NCI-H748 (cell line): ENCODE measurements around the gene NFKBIA.
"Not testable (repeated sequence)": the region's sequence is repeated elsewhere in the genome, so short reads cannot be mapped to it uniquely, and the experiment has no call there.

ENCODE experiments used
- DNase-seq: peaks from one replicate; lab custom pipeline; 2025; ENCODE audit not compliant: unreplicated experiment; lab: John Stamatoyannopoulos, UW

NFKBIA gene

GRCh38 chr14:35409595-35409994 is 5.0 kb upstream of the NFKBIA start:
- DNase-seq = no peak

- no peak for DNase-seq
Observed at GRCh38 chr14:35408026-35408425, 3.5 kb upstream of the NFKBIA start.

GRCh38 chr14:35407306-35407630 is 2.7 kb upstream of the NFKBIA start:
- no peak for DNase-seq

- peak; percentile 77 for DNase-seq
Observed at GRCh38 chr14:35406506-35407305, 2.2 kb upstream of the NFKBIA start.

- DNase-seq = no peak
Observed at GRCh38 chr14:35406090-35406489, 1.5 kb upstream of the NFKBIA start.

GRCh38 chr14:35405304-35405996 is 901 bp upstream of the NFKBIA start:
- peak; percentile 52 for DNase-seq

- DNase-seq = peak; percentile 96
Observed at GRCh38 chr14:35403603-35404448, 723 bp downstream of the NFKBIA start.

GRCh38 chr14:35403114-35403602 is 1.4 kb downstream of the NFKBIA start:
- no peak for DNase-seq

GRCh38 chr14:35402323-35403113 is 2.0 kb downstream of the NFKBIA start:
- DNase-seq = no peak

- DNase-seq = no peak
Observed at GRCh38 chr14:35401422-35402265, 2.9 kb downstream of the NFKBIA start.

- no peak for DNase-seq
Observed at GRCh38 chr14:35400648-35401421, 3.7 kb downstream of the NFKBIA start.

GRCh38 chr14:35399083-35399937 is 5.2 kb downstream of the NFKBIA start:
- no peak for DNase-seq

GRCh38 chr14:35398071-35398584 is 6.4 kb downstream of the NFKBIA start:
- no peak for DNase-seq

- DNase-seq = not testable (repeated sequence)
Observed at GRCh38 chr14:35396610-35397009, 7.9 kb downstream of the NFKBIA start.

GRCh38 chr14:35395283-35395682 is 9.3 kb downstream of the NFKBIA start:
- DNase-seq = no peak

- DNase-seq = no peak
Observed at GRCh38 chr14:35394326-35395013, 10.1 kb downstream of the NFKBIA start.

GRCh38 chr14:35393826-35394225 is 10.7 kb downstream of the NFKBIA start:
- no peak for DNase-seq
